Upper lobe of left lung (tissue), 4 donors: ENCODE results near the gene RERE.

Experiments
- CTCF ChIP-seq, 6 experiments: fragments of 450-650 bp in 4 of 6; fragments of 200-600 bp in 2 of 6; sonication (generic) in 2 of 6; IDR thresholded peaks; one replicate each; pipeline ENCODE4 v1.5.1; 2016 to 2019; ENCODE audit warnings: antibody characterized with exemption in 6 of 6
- EP300 ChIP-seq, 4 donors: sonication (generic); formaldehyde crosslinking; IDR thresholded peaks; one replicate each; pipeline ENCODE4 v1.5.1; 2017; ENCODE audit warnings: antibody characterized with exemption in 4 of 4, control low read depth in 2 of 4
- POLR2A ChIP-seq, 4 donors: fragments of 450-650 bp; IDR thresholded peaks; one replicate each; pipeline ENCODE4 v1.5.1; 2016 to 2017; ENCODE audit warnings: antibody characterized with exemption in 4 of 4, mild to moderate bottlenecking in 2 of 4
- POLR2AphosphoS5 ChIP-seq, 2 donors: sonication (generic); formaldehyde crosslinking; IDR thresholded peaks; one replicate each; pipeline ENCODE4 v1.5.1; 2017; ENCODE audit warnings: antibody characterized with exemption in 2 of 2

- TF ChIP-seq POLR2A (IDR thresholded peaks at IDR 0.05), result no peak
- TF ChIP-seq CTCF (IDR thresholded peaks at IDR 0.05), result no peak
- no peak for TF ChIP-seq POLR2AphosphoS5 (IDR thresholded peaks at IDR 0.05)
- TF ChIP-seq EP300 (IDR thresholded peaks at IDR 0.05), result no peak
Observed at GRCh38 chr1:8379513-8380186, 437.8 kb downstream of the RERE start.
